ENCODE results near the gene HIBADH.

The HIBADH gene

GRCh38 chr7:27482219-27482618 lies 180.5 kb downstream of the HIBADH start:
- DNase-seq, result no peak

DNA sequence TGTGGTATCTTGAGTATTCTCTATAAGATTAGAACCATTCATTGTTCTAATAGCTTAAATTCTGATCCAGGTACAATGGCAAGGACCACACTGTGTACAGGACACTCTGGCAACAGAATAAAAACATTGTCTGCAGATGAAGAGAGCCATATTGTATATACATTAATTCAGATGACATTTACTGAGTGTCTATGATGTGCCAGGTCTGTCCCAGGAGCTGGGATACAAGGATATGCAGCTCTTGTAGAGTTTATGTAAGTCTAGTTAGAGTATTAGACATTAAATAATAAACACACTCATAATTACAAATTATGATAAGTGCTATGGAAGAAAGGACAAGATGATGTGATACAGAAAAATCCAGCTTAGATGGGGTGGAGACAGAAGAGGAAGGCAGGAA lies 184.1 kb downstream of the HIBADH start:
- DNase-seq, result no peak

DNA sequence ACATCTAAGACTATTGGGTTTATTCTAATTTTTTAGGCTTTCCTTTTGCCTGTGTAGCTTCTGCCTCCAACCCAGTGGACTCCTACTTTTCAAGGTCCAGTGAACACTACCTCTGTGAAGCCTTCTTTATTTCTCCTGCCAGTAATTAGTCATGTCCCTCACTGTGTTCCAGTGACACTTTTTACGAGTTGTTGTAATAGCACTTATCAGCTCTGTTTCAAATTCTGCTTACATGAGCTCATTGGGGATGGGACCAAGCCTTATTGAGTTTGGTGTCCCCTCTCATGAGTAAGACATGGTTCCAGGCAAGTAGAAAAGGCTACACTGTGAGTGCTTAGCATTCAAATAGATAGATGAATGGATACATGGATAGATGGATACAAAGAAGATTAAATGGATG lies 184.6 kb downstream of the HIBADH start:
- DNase-seq, result no peak

DNA sequence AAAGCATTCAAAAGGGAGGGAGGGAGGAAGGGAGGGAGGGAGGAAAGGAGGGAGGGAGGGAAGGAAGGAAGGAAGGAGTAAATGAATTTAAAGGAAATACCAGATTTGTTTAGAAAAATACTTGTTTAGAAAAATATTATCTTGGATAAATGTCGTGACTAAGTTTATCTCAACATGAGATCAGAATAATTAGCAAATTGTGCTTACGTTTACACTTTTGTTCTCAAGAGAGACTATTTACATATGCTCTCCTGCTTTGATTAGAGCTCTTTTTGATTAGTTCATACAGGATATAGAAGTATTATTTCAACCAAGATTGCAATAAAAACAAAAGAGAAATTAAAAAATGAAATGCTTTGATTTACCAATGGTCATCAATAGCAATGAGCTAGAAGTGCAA lies 186.2 kb downstream of the HIBADH start:
- DNase-seq, result no peak

Data from inflammatory macrophage (primary cell).